Activated CD8-positive, alpha-beta memory T cell treated with anti-CD3 and anti-CD28 coated beads for 36 hours (primary cell): ENCODE measurements around the gene DIAPH2. TPM values are rescaled to one million over a fixed set of nuclear protein-coding genes. Genes with fewer than 3 reads are reported as not detected.

ENCODE experiments used
- CTCF ChIA-PET: fragments of 350-600 bp; sonication (Branson Sonifier 250); formaldehyde crosslinking; loops from one replicate; lab custom pipeline; 2021; ENCODE audit warnings: antibody characterized with exemption; lab: Charles Lee
- POLR2A ChIA-PET: fragments of 350-600 bp; sonication (Branson Sonifier 250); formaldehyde crosslinking; loops from one replicate; lab custom pipeline; 2021; ENCODE audit warnings: antibody characterized with exemption; lab: Charles Lee
- total RNA-seq, 2 experiments: library from RNA; stranded (reverse); gene quantifications; one replicate each; pipeline ENCODE4 v1.2.3, GENCODE V29; 2021

DIAPH2 gene
- total RNA-seq, 2 experiments from 2014 or later = 6.1 to 6.6 TPM

DNA sequence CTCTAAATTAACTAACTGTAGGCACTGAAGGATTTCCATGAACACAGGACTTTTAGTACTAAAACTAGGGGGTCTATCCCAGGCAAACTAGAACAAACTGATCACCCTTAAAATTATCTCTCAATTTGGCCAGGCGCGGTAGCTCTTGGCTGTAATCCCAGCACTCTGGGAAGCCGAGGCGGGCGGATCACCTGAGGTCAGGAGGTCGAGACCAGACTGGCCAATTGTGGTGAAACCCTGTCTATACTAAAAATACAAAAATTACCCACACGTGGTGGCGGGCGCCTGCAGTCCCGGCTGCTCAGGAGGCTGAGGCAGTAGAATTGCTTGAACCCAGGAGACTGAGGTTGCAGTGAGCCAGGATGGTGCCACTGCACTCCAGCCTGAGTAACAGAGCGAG, 635.7 kb downstream of the DIAPH2 start:
- CTCF ChIA-PET = no interaction called here

DNA sequence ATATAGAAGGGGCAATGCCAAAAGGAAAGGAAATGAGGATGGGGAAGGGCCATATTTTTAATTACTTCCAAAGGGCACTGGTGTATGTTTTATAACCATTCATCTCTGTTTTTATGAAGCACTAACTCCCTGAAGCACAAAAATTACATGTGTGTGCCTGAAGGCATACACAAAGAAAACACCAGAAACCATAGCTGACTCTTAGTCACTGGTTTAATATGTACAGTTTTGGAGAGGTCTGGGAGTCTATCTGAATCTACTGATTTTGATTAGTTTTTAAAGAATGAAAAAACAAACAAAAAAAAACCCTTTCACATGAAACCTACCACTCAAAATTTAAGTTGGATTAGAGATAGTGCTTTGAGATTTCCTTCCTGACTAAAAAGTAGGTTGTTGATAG, 637.8 kb downstream of the DIAPH2 start:
- CTCF ChIA-PET = no interaction called here

More for the DNA sequence above, 635.7 kb downstream of the DIAPH2 start:
- POLR2A ChIA-PET = no interaction called here

DNA sequence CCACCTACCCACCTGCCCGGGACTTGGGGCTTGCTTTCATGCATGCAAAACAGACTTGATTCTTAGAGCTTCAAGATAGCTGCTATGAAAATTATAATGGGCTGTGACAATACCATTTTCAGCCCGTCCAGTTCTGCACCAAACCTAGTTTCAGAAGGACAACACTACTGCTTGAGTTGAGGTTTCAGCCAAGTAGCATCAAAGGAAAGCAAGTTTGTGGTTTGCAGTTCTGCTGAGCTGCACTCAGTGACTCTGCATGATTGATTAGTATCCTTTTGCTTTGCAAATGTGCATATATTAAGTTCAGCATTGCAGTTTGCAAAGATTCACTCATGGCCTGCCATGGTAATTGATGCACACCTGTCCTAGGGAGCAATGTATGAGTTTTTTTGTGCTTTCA, 641.8 kb downstream of the DIAPH2 start:
- POLR2A ChIA-PET = no interaction called here
- CTCF ChIA-PET = no interaction called here

More for the DNA sequence above, 637.8 kb downstream of the DIAPH2 start:
- POLR2A ChIA-PET = no interaction called here

DNA sequence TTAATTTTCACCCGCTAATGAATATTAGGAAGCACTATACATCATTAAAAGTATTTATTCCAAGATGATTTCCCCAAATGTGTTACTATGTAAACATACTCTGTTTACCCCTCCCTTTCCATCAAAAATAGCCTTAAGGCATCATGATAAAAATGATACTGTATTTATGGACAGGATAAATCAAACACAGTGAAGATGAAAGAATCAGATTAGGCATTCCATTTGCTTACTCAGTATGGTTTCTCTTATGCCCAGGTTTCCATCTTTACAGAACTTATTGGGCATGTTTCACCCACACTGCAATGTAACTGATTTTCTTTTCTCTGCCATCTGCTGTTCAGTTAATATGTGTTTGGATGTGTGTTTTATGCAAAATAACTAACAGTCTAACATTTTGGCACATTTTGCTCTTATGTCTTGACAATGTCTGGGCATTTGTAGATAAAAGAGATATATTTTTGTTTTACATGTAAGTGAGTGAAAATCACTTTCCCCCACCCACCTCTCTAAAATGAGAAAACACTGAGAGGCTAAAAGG, 644.3 kb downstream of the DIAPH2 start:
- POLR2A ChIA-PET = no interaction called here
- CTCF ChIA-PET = no interaction called here

DNA sequence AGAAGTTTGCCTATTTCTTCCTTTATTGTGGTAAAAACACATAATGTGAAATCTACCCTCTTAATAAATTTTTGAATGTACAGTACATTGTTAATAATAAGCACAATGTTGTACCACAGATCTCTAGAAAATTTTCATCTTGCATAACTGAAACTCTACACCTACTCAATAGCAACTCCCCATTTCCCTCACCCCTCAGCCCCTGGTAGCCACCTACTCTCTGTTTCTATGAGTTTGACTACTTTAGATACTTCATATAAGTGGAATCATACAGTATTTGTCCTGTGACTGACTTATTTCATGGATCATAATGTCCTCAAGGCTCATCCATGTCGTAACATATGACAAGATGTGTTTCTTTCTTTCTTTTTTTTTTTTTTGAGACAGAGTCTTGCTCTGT, 645.5 kb downstream of the DIAPH2 start:
- ChIA-PET POLR2A (no interaction called here), CTCF (no interaction called here)

DNA sequence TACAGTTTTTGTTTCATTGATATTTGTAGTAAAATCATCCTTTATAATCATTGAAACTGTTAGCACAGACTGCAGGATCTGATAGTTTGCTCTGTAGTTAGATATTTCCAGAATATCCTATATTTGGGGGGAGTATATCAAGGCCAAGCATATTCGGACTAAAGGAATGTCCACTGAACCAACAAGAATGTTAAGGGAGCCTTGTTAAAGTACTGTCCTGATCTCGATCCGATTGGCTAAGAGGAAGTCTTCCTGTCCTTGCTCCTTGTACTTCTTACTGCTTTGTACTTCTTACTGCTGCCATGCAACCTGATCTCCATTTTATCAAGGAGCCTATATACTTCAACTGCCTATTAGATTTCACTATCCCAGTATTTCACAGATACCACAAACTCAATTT, 648.3 kb downstream of the DIAPH2 start:
- ChIA-PET POLR2A (no interaction called here), CTCF (no interaction called here)

DNA sequence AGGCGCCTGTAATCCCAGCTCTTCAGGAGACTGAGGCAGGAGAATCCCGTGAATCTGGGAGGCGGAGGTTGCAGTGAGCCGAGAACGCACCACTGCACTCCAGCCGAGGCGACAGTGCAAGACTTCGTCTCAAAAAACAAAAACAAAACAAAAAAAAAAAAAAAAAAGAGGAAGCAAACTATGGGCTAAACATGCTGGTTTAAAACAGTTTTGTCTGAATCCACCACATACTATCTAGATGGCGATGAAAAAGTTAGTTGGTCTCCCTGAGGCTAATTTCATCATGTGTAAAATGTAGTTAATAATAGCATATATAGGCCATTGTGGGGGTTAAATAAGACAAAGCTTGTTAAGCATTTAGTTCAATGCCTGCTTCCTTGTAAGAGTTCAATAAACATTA, 650.2 kb downstream of the DIAPH2 start:
- CTCF ChIA-PET = no interaction called here

DNA sequence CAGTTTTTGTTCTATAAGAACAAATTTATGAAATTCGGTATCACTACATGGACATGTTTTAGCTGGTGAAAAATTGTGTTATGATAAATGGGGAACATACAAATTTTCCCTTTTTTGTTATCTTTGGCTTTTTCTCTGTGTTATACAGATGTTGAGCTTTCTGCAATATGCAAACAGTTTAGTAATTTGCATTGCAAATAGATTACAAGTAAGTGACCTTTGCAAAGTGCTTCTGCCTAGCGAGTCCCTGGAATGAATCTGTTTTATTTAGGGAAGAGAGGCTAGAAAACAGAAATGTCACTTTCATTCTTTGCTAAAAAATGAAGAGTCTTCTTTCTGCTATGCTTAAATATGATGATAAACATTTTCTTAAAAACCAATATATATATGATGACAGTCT, 660.1 kb downstream of the DIAPH2 start:
- CTCF ChIA-PET = no interaction called here
- POLR2A ChIA-PET = no interaction called here

More for the DNA sequence above, 650.2 kb downstream of the DIAPH2 start:
- POLR2A ChIA-PET = no interaction called here

DNA sequence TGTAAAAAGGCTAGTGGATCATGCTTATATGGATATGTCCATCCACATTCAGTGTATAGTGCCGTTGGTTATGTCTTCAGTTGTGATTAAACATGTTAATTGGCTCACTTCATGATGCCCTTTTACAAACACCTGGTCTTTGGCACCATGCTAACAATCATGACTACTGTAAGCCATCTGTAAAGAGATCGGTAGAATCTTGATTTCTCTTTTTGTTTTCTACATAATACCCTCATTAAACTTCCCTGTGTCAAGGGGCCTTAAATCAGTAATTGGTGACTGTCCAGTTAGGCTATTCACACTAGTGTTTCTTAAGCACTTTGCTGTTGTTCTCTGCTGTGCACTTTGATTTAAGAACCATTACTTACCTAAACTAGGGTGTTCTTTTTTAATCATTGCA, 674.3 kb downstream of the DIAPH2 start:
- ChIA-PET POLR2A (no interaction called here), CTCF (no interaction called here)

DNA sequence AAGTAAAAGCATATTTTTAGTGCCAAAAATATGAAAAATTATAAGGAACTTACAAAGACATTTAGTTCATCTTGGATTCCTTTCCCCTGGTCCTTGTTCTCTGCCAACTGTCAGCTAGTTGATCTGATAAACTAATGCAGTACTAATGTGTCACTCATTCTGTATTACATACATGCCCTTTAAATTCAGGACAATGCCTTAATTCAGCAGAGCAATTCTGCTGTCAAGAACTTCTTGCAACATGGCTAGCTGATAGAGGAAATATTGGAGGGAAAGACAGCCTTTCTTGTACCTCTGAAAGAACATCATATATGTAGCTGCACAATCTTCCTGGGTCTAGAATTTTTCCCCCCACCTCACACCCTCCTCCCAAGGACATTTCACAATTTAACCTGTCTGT, 679.2 kb downstream of the DIAPH2 start:
- POLR2A ChIA-PET = no interaction called here

DNA sequence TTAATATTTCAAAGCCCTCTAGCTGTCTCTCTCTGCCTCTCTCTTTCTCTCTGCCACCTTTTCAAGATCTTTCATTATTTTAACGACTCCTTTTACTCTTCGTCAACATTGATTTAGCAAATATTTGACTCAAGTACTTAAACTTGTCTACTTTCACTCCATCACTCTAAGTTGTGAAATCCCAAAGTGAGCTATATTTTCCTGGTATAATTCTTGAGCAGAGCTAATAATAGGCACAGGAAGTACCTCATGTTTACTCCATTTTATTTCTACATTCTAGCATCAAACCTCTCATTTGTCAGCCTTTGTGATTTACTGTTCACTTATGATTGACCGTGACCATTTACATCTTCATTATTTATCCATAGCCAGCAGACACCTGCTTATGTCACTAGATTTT, 681.6 kb downstream of the DIAPH2 start:
- ChIA-PET CTCF (no interaction called here), POLR2A (no interaction called here)

More for the DNA sequence above, 679.2 kb downstream of the DIAPH2 start:
- CTCF ChIA-PET = no interaction called here

DNA sequence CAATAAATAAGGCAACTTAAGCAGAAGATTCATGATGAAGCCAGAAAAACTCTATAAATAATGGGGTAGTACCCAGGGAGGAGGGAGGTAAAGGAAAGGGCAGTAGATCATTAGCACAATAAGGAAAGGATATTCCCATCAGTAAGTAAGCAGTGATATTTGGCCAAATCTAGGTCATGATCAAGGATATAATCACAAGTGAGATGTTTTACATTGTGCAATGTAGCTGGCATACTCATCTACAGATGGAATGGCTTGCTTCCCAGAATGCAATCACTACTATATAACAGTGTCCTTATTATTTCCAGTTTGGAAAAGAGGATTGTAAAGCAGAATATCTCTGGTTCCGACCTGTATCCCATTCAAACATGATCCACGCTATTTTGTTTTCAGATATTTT, 682.5 kb downstream of the DIAPH2 start:
- CTCF ChIA-PET = no interaction called here
- POLR2A ChIA-PET = no interaction called here

DNA sequence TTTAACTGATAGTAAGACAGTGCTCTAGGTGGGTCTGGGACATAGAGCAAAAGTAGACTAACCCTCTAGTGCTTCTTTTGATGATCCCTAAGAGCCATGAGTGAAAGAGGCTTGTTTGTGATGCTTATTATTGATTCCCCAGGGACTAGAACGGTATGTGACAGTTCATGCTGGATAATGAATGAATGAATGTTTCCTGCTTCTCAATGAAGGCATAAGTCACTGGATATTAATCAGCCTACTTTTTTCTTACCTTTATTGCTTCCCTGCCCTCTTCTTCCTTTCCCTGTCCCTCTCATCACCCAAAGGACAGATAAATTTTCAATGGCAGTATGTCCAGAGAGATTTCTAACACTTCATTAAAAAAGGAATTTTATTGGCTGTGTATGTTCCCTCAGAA, 685.3 kb downstream of the DIAPH2 start:
- ChIA-PET CTCF (no interaction called here), POLR2A (no interaction called here)

DNA sequence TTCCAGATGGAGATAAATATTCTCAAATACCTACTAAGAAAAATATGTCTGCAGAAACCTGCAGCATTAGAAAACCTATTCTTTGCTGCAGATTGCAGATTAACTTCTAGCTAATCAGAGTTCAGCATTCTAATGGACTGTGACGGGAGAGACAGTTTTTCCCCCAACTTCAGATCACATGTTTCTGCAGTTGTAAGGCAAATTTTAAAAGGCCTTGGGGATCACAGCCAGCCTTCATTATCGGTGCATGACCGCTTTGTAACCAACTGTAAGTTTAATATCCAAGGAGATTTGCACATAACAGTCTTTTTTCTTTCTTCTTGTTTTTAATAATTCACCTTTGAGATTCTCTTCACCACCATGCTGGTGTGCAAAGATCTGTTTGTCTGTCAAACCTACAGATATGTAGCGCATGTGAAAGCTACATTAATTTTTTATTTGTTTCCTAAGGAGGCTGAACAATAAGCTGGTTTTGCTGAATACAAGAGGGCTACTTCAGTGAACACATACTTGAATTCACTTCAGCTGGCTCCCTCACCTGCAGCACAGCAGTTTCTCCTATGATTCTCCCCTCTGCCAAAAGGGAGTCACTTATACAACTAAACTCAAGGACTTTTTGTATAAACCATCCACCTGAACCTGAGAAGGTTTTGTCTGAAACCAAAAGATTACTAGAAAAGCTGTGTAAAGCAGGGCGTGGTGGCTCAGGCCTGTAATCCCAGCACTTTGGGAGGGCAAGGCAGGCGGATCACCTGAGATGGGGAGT, 687.5 kb downstream of the DIAPH2 start:
- POLR2A ChIA-PET = no interaction called here
- CTCF ChIA-PET = no interaction called here

DNA sequence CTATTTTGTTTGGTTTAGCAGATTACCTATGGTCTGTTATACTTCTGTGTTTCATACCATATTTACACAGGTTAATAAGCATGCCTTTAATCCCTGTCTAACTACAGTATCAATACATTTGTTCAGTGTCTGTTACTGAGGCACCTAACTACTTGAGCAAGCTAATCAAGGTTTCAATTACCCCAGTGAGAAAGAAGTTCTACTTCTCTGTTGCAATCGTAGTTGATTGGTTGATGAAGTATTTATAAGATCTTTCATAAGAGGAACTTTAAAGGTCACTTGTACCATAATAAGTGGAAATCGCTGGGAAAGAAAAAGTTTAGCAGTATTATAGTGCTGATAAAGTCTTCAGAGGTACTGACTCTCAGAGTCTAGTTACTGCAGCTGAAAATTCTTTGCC, 689.6 kb downstream of the DIAPH2 start:
- ChIA-PET CTCF (no interaction called here), POLR2A (no interaction called here)

DNA sequence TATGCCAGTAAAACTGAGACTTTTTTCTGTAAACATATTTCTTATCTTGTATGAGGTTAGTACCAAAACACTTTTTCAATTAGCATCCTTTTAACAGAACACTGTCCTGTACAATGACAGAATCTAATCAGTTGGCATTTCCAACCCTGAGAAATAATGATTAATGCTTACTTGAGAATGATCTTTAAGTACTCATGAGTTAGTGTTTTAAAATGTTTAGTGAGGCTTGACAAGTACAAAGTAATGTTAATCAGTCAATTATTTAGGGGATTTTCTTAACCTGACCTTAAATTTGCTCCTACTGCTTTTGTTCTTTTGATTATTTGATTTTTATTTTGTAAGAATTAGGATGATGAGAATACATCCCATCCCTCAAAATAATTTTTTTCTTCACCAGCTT, 695.6 kb downstream of the DIAPH2 start:
- POLR2A ChIA-PET = no interaction called here
- CTCF ChIA-PET = no interaction called here

DNA sequence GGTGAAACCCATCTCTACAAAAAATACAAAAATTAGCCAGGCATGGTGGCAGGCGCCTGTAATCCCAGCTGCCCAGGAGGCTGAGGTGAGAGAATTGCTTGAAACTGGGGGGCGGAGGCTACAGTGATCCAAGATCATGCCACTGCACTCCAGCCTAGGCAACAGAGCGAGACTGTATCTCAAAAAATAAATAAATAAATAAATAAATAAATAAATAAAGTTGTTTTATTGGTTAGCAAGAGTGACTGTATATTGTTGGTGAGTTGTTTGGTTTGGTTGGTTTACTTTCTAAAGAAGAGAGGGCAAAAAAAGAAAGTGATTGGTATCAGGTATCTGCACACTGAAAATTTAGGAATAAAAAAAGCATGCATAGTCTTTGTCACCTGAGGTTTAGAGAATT, 700.0 kb downstream of the DIAPH2 start:
- CTCF ChIA-PET = no interaction called here
- POLR2A ChIA-PET = no interaction called here

DNA sequence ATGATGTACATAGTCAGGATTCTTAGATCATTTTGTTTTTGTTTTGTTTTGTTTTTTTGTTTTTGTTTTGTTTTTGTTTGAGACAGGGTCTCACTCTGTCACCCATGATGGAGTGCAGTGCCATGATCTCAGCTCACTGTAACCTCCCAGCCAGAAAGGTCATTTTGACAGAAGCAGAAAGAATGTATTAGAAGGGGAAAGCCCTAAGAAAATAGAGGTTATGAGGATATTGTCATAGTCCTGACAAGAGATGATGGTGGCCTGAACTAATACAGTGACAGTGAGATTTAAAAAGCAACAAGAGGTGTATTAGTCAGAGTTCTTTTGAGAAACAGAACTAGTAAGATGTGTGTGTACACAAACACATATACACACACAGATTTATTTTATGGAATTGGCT, 702.4 kb downstream of the DIAPH2 start:
- ChIA-PET CTCF (no interaction called here), POLR2A (no interaction called here)

DNA sequence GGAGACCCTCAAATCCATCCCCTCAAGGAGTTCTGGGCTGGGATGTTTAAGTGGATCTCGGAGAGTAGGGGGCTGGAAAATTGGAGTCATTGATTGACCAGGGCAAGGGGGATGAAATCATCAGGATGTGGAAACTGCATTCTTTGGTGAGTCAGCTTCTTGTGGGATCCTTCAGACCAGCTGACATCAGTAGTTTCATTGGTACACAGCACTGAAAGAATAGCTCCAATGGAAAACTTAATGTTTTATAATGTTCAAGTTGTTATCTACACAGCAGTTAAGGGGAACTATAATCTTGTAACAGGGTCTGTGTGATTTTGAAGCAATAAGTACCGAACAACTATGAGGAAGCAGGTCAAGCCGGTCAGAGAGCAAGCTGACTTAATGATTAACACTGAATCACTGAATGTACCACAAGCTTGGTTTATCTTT, 705.1 kb downstream of the DIAPH2 start:
- POLR2A ChIA-PET = no interaction called here

DNA sequence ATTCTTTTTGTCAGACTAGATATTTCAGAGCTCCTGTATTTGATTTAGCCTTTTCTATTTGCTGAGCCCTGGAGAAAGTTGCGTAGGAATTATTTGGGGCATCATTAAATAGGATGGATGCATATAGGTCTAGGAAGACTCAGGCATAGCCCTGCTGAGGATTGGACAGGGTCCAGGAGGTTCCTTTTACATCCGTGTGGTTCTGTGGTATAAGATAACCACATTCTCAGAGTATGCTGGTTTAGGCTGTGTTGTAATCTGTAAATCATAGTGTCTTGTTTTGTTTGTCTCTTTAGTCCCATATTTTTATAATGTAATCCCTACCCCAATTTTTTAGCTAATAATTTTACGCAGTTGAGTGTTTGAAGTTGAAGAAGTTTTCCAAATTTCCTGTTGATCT, 712.7 kb downstream of the DIAPH2 start:
- ChIA-PET CTCF (no interaction called here), POLR2A (no interaction called here)

More for the DNA sequence above, 705.1 kb downstream of the DIAPH2 start:
- CTCF ChIA-PET = no interaction called here

DNA sequence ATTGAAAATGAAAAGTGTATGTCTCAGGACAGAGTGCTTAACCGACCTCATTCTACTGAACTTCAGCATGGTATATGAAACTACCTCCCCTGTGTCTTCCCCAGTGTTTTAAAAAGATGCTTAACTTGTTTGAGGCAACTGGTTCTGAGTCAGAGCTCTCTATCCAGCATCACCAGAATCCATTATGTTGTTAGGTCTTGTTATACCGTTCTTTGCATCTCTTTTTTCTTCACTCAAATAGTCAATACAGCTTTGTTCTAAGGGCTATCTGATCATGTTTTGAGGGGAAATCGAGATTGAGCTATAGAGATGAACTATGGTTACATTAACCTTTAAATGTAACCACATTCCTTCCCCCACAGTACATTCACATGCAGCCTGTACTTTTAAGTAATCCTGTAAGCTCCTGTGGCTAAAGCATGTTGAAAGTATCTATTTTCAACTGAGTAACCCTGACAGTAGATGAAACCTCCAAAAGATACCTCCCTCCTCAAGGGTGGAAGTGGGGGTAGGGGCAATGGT, 713.4 kb downstream of the DIAPH2 start:
- CTCF ChIA-PET = no interaction called here
- POLR2A ChIA-PET = no interaction called here
